ENCODE results near the gene ZNF771. TPM values are rescaled to one million over a fixed set of nuclear protein-coding genes. Genes with fewer than 3 reads are reported as not detected.
"Not testable (repeated sequence)": the region's sequence is repeated elsewhere in the genome, so short reads cannot be mapped to it uniquely, and the experiment has no call there.

Gene ZNF771
- polyA plus RNA-seq, 4 donors = 5.5 to 8.9 (median 5.8) TPM

DNA sequence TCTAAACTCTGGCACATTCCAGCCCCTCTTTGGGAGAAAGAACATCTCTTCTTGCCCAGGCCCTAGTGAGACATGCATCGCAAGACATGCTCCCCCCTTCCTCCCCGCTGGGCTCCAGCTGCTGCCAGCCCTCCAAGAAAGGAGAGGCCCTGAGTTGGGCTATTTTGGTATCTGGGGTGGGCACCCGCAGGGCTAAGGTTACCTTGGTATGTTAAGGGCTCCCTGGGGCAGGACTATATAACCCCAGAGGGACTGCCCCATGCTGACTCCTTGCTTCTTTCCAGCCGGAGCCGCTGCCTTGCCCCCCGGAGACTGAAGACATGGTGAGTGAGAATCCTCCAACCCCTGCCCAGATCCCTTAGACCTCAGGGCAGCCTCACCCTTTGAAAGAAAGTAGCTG lies 32.9 kb upstream of the ZNF771 start, which contains the start of gene MYL11:
Gene MYL11, plus strand, starts transcription at position 265 of the 400 bp plus-strand sequence. Its CDS starts 56 bp downstream, at position 321.
- no peak for DNase-seq (ENCODE audit: low read depth in 4 of 4, low spot score in 3 of 4)

DNA sequence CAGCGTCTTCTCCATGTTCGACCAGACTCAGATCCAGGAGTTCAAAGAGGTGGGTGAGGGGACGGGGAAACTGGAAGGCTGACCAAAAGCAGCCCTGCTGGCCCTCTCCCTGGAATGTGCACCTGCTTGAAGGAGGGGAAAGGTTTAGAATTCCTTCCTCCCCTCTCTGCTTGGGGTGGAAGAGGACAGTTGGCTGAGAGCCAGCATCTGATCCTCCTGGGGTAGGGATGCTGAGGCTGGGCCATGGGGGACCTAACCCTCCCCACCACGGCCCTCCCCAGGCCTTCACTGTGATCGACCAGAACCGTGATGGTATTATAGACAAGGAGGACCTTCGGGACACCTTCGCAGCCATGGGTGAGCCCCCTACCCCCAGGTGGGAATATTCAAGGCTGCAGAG lies 31.5 kb upstream of the ZNF771 start:
- DNase-seq (ENCODE audit: low read depth in 4 of 4, low spot score in 3 of 4) = no peak

DNA sequence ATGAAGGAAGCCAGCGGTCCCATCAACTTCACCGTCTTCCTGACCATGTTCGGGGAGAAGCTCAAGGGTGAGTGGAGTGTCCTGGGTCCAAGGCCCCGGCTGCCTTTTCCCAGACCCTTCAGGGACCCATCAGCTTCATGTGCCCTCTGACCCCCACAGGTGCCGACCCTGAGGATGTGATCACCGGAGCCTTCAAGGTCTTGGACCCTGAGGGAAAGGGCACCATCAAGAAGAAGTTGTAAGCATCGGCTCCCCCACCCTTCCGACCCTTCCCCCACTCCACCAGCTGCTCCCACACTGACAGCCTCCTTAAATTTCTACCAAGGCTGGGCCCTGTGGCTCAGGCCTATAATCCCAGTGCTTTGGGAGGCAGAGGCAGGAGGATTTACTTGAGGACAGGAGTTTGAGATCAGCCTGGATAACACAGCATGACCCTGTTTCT lies 30.9 kb upstream of the ZNF771 start:
- no peak for DNase-seq (ENCODE audit: low read depth in 4 of 4, low spot score in 3 of 4)

DNA sequence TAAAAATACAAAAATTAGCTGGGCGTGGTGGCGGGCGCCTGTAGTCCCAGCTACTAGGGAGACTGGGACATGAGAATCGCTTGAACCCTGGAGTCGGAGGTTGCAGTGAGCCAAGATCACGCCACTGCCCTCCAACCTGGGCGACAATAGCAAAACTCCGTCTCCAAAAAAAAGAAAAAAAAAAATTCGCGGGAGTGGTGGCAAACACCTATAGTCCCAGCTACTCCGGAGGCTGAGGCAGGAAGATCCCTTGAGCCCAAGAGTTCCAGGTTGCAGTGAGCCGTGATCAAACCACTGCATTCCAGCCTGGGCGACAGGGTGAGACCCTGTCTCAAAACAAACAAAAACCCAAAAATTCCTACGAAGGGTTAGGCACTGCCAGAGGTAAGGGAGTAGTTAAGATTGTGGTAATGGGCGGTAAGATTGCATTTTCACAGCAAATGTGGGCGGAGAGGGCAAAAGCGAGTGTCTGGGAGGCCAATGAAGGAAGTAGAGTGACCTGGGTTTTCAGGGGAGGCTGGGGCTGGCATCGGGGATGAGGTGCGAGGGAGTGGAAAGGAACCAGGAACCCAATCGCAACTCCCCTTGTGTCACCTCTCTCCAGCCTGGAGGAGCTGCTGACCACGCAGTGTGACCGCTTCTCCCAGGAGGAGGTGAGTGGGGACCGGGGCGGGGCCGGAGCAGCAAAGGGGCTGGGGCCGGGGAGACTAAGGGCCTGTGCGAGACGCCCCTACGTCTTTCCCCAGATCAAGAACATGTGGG lies 30.2 kb upstream of the ZNF771 start:
- DNase-seq (ENCODE audit: low read depth in 4 of 4, low spot score in 3 of 4) = no peak

DNA sequence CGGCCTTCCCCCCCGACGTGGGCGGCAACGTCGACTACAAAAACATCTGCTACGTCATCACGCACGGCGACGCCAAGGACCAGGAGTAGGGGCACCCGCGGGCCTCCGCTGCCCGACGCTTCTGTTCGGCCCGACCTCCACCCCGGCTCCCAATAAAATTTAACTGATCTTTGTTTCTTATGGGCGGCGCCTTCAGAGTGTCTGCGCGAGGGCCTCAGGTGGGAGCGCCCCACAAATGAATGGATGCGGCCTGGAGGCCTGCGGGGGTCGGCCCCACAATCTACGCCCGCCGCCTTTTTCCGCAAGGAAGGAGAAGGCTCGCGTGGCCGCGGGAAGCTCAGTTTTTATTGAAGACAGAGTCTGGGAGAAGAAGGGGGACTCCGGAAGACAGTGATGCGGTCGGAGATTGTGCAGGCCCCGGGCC lies 29.6 kb upstream of the ZNF771 start:
- peak in 2 of 4 donors; percentile 80 to 81 for DNase-seq (ENCODE audit: low read depth in 4 of 4, low spot score in 3 of 4)

DNA sequence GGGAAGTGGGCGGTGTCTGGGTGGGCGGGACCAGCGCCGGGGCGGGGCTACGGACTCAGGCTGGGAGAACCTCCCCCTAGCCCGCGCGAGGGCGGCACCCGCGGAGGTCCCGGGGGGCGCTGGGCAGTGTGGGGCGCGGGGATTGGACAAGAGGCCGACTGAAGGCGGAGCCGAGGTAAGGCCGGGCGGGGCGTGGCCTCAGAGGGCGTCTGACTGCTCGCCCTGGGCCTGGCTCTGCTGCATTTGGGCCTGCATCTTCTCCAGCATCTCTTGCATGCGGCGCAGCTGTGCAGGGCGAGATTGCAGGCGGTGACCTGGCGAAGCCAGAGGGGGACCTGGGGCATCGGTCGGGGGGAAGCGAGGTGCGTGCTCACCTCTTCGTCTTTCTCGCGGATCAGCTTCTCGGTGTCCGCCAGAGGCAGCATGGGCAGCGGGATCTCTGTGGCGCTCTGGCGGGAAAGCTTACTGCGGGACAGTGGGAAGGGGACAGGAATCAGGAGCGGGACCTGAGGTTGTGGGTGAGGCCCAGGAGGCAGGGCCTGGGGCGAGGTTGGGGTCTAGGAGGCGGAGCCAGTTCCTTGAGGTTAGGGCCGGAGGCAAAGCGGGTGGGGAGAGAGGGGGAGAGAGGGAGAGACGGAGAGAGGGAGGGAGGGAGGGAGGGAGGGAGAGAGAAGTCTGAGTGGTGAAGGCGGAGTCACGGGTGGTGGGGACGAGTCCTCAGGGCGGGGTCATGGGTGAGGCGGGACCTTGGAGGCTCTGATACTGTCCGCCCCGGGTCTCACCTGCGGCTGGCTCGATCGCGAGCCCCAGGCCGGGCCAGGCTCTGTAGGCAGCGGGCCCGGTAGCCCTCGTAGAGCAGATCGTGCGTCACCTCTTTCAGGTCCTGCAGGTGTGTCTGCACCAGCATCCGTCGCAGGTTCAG lies 28.9 kb upstream of the ZNF771 start:
- DNase-seq (ENCODE audit: low read depth in 4 of 4, low spot score in 3 of 4) = peak; percentile 92 to 96 (median 96)

DNA sequence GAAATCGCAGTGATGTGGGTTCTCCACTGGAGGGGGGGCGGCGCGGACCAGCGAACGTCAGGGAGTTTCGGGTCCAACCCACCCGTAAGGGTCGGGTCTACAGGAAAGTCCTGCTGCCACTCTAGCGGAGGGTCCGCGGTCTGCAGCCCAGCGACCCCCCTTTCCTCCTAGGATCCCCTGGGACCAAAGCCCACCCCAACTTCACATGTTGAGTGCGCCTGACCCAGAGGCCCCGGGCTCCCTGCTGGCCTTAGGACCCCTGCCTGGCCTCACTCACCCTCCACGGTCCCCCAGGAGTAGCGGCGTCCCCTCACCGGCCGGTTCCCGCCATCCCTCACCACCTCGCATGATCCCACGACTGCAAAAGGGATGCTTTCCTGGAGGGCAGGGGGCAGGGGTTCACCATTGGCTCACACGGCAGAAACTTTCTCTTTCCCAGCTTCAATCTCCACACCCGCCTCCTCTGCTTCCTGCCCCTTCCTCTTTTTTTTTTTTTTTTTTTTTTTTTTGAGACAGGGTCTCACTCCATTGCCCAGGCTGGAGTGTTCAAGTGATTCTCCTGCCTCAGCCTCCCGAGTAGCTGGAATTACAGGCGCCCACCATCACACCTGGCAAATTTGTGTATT lies 28.1 kb upstream of the ZNF771 start:
- DNase-seq (ENCODE audit: low read depth in 4 of 4, low spot score in 3 of 4) = no peak

DNA sequence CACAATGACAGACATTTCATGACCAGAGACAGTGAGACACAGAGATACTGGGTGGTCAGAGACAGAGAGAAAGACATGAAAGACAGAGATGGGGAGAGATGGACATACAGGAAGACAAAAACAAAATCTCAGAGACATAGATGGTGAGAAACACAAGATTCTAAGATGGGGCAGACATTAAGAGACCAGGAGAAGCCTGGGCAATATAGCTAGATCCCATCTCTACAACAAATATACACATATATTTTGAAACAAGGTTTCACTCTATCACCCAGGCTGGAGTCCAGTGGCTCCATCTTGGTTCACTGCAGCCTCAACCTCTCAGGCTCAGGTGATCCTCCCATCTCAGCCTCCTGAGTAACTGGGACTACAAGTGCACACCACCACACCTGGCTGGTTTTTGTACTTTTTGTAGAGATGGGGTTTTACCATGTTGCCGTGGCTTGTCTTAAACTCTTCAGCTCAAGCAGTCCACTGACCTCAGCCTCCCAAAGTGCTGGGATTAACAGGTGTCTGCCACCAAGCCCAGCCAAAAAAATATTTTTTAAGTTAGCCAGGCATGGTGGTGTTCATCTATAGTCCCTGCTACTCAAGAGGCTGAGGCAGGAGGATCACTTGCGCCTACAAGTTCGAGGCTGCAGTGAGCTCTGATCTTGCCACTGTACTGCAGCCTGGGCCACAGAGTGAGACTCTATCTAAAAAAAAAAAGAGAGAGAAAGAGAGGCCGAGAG lies 27.2 kb upstream of the ZNF771 start:
- no peak for DNase-seq (ENCODE audit: low read depth in 4 of 4, low spot score in 3 of 4)

DNA sequence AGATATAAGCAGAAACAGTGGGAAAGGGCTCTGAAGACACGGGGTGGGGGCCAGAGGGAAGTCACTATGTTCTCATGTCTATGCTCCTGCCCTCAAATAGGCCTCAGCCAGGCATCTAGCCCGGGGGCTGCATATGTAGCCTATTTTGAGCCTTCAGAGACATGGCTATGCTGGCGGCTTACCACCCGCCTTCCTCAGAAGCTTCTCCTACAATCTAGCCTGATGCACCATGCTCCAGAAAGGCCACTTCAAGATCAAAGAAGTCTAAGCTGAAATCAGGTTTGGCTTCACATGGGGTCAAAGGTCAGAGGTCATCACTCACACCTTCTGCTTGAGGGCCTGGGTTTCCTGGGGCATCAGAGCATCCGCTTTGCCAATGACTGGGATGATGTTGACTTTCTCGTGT lies 26.6 kb upstream of the ZNF771 start:
- no peak for DNase-seq (ENCODE audit: low read depth in 4 of 4, low spot score in 3 of 4)

DNA sequence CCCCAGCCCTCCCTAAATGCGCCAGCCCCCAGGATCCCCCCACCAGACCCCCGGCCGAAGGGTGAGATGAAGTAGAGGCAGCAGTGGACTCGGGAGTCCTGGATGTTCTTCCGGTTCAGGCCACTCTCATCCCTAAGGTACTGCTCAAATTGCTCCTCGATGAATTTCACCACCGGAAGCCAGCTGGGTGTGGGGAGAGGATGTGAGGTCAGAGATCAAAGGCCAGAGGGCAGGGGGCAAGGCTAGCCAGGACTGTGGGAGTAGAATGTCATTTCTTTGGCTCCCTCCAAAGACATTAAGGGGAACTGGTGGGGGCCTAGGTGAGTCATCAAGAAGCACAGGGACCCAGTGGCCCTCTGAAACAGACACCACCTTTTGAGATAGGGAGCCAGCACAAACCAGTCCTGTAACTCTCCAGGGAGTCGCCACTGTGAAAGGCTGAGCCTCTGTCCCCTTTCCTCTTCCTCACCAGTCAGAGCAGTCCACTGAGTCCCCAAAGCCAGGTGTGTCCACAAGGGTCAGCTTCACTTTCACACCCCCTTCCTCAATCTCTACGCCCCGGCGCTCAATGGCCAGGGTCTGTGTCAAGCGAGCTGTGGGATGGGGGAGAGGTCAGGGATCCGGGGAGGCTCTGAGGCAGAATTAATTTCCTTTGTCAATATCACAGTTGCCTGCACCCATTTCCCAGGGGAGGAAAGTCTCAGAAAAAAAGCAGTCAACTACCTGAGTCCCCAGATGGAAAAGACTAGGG lies 25.9 kb upstream of the ZNF771 start:
- DNase-seq (ENCODE audit: low read depth in 4 of 4, low spot score in 3 of 4) = no peak

DNA sequence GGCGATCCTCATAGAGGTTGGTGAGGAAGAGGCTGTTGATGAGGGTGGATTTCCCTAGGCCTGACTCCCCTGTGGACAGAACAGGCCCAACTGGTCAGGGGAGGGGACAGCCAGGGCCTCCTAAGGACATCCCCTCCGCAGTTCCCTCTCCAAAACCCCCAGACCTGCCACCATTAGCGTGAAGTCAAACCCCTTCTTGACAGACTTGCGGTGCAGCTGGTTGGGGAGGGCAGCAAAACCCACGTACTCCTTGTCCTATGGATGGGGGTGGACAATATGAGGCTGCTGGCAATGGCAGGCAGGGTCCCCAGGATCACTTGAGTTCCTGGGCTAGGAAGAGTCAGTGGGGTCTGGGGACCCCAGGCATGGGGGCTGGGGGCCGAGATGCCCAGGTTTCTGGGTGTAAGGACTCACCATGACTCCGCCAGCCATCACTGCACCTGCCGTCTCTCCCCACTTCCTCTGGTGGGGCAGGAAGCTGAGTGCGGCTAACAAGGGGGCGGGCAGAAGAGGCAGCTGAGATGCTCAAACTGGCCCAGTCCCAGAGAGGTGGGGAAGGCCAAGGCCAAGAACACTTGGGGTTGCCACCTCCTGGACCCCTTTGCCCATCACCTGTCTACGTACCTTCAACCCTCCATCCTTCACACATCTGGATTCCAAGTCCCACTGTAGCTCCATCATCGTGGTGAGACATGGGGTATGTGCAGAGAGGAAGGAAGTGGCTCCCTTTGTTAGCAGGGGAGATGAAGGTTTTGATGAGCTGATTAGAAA lies 25.1 kb upstream of the ZNF771 start, which contains the start of gene SEPTIN1:
Gene SEPTIN1, minus strand, starts transcription at position 451 of the 771 bp plus-strand sequence. Its CDS starts 19 bp downstream, at position 432.
- no peak for DNase-seq (ENCODE audit: low read depth in 4 of 4, low spot score in 3 of 4)

DNA sequence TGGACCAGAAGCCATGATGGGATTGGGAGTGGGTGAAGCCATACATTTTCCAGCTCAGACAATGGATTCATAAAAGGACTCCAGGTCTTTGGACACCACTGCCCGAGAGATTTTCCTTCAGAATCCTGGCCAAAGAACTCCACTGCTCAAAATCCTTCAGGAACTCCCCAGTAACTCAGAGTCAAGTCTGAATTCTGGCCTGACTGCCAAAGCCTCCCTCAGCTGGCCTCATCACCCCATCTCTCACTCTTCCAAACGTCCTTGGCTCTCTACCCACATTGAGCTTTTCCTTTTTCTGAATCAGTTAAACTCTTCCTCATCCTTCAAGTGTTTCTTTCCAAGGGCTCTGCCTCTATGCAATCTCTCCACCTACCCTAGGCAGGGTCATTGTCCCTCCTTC lies 23.9 kb upstream of the ZNF771 start:
- DNase-seq (ENCODE audit: low read depth in 4 of 4, low spot score in 3 of 4) = no peak

DNA sequence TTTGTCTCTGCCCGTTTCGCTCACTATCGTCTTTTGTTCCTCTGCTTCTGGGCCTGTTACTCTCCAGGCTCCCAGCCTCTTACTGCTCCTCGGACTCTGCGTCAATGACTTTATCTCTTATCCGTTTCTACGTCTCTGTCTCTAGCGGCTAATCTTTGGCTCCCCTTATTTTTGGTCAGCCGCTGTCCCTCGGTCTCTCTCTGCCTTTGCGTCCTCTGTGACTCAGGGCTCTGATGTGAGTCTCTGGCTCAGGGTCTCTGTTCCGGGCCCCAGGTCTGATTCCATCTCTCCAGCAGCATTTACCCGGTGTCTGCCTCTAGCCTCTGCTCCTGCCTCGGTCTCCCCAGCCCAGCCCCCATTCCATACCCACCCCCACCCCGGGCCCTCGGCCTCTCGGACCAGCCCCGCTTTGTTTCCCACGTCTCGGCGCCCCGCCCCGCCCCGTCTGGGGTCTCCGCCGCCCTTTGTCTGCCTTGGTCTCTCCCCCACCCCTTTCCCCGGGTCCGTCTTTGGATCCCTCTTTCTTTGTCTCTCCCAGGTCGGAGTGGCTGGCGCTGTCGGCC lies 12.7 kb upstream of the ZNF771 start:
- no peak for DNase-seq (ENCODE audit: low read depth in 4 of 4, low spot score in 3 of 4)

DNA sequence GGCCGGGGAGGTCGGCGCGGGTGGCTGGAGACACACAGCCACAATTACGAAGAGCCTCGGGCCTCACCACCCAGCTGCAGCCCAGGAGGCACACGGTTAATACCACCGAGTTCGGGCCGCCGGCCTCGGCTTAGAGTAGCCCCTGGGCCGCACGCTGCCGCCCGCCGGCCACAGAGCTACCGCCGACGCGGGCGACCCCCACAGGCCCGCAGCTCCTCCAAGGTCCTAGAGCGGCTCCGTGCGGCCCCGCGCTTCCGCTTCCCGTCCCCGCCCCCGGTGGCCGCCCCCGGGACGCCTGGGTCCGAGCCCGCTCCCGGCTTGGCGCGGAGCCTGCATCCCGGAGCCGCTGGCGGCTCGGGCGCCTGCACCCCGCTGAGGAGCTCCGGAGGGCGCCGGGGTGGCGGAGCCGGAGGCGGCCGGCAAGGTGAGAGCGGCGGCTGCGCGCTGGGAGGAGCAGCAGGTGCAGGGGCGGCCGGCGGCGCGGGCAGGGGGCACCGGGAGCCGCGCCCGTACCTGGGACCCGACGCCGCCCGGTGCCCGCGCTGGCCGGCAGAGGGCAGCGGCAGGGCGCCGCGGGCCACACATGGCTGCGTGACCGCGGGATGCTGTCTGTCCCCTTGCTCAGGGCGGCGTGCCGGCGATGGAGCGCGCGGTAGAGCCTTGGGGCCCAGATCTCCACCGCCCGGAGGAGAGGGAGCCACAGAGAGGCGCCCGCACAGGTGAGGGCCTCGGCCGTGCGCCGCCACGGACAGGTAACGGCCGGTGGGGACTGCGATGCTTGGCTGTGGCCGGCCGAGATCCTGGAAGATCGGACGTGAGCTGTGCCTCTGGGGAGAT lies 12.0 kb upstream of the ZNF771 start, which contains the start of gene ZNF48:
Gene ZNF48, plus strand, starts transcription at position 266 of the 837 bp plus-strand sequence. Its CDS starts 375 bp downstream, at position 641.
- DNase-seq (ENCODE audit: low read depth in 4 of 4, low spot score in 3 of 4) = peak in 3 of 4 donors; percentile 82 to 83 (median 83)

DNA sequence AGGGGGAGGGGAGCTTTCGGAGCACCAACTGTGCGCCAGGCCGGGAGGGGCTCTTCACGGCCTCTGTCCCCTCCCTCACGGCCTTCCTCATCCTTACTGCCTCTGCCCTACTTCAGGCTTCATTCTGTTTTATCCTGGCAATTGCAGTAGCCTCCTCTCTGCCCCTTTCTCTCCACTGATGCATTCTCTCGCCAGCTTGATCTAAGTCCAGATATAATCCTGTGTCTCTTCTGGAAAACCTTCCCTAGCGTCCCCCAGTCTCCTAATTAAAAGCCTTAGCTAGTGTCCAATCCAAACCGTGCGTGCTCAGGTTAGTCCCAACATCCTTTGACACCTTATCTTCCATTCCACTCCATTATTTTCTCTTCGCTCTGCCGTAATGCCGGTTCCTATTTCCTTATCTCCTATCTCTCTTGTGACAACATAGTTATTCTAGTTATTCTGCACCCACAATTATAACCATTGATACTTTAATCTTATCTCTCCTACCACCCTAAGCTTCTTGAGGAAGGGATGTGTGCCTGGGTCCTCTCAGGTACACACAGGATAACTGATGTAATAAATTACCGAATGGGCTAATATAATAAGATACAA lies 11.3 kb upstream of the ZNF771 start:
- DNase-seq (ENCODE audit: low read depth in 4 of 4, low spot score in 3 of 4) = no peak

DNA sequence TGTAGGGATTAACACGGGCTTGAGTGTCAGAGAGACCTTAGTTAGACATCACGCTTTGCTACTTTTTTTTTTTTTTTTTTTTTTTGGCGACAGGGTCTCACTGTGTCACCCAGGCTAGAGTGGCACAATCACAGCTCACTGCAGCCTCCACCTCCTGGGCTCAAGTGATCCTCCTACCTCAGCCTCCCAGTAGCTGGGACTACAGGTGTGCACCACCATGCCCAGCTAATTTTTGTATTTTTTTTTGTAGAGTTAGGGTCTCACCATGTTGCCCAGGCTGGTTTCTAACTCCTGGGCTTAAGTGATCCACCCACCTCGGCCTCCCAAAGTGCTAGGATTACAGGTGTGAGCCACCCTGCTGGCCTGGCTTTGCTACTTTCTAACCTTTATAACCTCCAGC lies 10.8 kb upstream of the ZNF771 start:
- not testable (repeated sequence) for DNase-seq (ENCODE audit: low read depth in 4 of 4, low spot score in 3 of 4)

DNA sequence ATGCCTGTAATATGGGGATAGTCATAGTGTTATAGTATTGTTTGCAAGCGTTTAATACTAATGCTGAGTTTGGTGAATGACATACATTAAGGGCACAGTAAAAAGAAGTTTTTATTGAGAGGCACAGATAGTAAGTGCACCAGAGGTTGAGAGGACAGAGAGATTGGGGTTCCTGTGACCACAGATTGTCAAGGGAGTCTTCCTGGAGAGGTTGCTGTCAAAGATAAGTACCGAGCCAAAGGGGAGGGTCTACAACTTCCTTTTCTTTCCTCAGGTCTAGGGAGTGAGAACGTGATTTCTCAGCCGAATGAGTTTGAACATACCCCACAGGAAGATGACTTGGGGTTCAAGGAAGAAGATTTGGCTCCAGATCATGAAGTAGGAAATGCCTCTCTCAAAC lies 10.3 kb upstream of the ZNF771 start:
- no peak for DNase-seq (ENCODE audit: low read depth in 4 of 4, low spot score in 3 of 4)
